Cardiac fibroblast (primary cell): ENCODE results near the gene MTX3.

Experiments
- DNase-seq, 2 donors: peaks; one replicate each; pipeline versions ENCODE4 v3.0.0 to v3.0.0-alpha.2; 2010; ENCODE audit warnings: low read depth in 2 of 2
- H3K4me3 ChIP-seq, 2 donors: replicated peaks in 1 of 2; 1 replicate in 1 of 2; 2 replicates in 1 of 2; pipeline ENCODE4 v1.5.1; 2011; ENCODE audit warnings: low read depth in 2 of 2, low read length in 2 of 2, mild to moderate bottlenecking in 2 of 2, moderate library complexity in 1 of 2
- CTCF ChIP-seq: IDR thresholded peaks from one replicate; pipeline ENCODE4 v1.5.1; 2011; ENCODE audit warnings: low read depth, mild to moderate bottlenecking, low read length, inconsistent platforms

MTX3 gene

DNA sequence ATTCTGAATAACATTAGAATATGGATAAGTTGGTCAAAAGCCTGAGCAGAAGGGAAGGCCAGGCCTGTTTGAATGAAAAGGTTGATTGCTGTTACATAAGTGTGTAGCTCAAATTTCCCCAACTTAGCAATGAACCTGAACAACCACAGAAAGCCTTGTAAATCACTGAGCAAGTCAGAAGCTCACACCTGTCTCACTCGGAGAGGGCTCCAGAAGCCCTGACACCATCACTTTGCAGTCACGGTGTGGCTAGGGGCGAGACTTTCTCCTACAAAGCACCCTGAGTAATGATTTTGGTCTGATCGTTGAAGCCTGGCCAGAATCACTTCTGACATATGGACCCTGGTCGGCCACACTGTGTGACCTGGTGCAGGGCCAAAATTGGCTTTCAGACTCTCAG lies 62.0 kb downstream of the MTX3 start:
- no peak overlapping the region for H3K4me3 ChIP-seq
- no peak for TF ChIP-seq CTCF
- no peak for DNase-seq
